ENCODE measurements around the gene ELL.

DNA sequence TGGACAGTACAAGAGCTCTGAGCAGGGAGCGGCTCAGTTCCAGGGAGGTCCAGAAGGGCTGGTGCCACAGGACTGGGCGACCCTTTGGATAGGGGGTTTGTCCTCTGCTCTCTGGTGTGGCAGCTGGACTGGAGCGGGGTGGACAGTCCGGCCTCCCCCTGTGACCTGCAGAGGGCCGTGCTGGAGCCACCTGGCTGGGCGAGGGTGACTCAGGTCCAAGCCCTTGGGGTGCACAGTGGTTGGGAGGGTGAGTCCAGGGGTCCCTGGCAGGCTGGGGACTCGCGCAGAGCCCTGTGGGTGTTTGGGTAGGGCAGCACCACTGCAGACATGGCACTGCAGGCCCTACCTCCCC lies 95.5 kb downstream of the ELL start:
- TF ChIP-seq, protein P1, sequence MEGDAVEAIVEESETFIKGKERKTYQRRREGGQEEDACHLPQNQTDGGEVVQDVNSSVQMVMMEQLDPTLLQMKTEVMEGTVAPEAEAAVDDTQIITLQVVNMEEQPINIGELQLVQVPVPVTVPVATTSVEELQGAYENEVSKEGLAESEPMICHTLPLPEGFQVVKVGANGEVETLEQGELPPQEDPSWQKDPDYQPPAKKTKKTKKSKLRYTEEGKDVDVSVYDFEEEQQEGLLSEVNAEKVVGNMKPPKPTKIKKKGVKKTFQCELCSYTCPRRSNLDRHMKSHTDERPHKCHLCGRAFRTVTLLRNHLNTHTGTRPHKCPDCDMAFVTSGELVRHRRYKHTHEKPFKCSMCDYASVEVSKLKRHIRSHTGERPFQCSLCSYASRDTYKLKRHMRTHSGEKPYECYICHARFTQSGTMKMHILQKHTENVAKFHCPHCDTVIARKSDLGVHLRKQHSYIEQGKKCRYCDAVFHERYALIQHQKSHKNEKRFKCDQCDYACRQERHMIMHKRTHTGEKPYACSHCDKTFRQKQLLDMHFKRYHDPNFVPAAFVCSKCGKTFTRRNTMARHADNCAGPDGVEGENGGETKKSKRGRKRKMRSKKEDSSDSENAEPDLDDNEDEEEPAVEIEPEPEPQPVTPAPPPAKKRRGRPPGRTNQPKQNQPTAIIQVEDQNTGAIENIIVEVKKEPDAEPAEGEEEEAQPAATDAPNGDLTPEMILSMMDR (IDR thresholded peaks at IDR 0.05; ENCODE audit: poor library complexity, severe bottlenecking), result no peak
- TF ChIP-seq POLR2AphosphoS5 (IDR thresholded peaks at IDR 0.05), result no peak
